Activated CD4-positive, alpha-beta T cell treated with anti-CD3 and anti-CD28 coated beads, Interleukin-2, amount 50 U/mL, for 16 hours (primary cell): ENCODE results near the gene PHETA2.
A peak's percentile ranks its signal among the peaks of the same experiment; 100 is the strongest.
"Not testable (repeated sequence)": the region's sequence is repeated elsewhere in the genome, so short reads cannot be mapped to it uniquely, and the experiment has no call there.

ENCODE experiments used
- DNase-seq: peaks from one replicate; pipeline ENCODE4 v3.0.0-alpha.2; 2020

The PHETA2 gene

GRCh38 chr22:42111798-42112197 lies 37.8 kb downstream of the PHETA2 start:
- DNase-seq = no peak

- not testable (repeated sequence) for DNase-seq
These were observed 38.7 kb downstream of the PHETA2 start for GRCh38 chr22:42112793-42113192.

- no peak for DNase-seq
These were observed 40.7 kb downstream of the PHETA2 start for GRCh38 chr22:42114721-42115120.

GRCh38 chr22:42115420-42115830 lies 41.4 kb downstream of the PHETA2 start:
- DNase-seq = not testable (repeated sequence)

- DNase-seq = no peak
These were observed 42.9 kb downstream of the PHETA2 start for GRCh38 chr22:42116848-42117424.

- DNase-seq = peak; percentile 72
These were observed 46.4 kb downstream of the PHETA2 start for GRCh38 chr22:42120231-42121021.

GRCh38 chr22:42123529-42123928 lies 49.5 kb downstream of the PHETA2 start:
- DNase-seq = not testable (repeated sequence)

- no peak for DNase-seq
These were observed 53.6 kb downstream of the PHETA2 start for GRCh38 chr22:42127606-42128005.

GRCh38 chr22:42128007-42128406 lies 54.0 kb downstream of the PHETA2 start:
- DNase-seq = not testable (repeated sequence)
